DOHH2 (cell line): ENCODE measurements around the gene RNF32.

Source experiments
- EZH2phosphoT487 ChIP-seq: fragments of 200-600 bp; sonication (generic); IDR thresholded peaks from 2 replicates; pipeline ENCODE4 v1.6.1; 2017; ENCODE audit warnings: borderline replicate concordance, mild to moderate bottlenecking, antibody characterized with exemption, low read length, moderate library complexity, mixed read lengths
- TF ChIP-seq, protein P1 (sequence below): fragments of 200-600 bp; sonication (generic); IDR thresholded peaks from one replicate; pipeline ENCODE4 v1.5.1; 2014; ENCODE audit warnings: antibody characterized with exemption, mild to moderate bottlenecking, low read depth, low read length; ENCODE audit not compliant: poor library complexity, severe bottlenecking

DNA sequence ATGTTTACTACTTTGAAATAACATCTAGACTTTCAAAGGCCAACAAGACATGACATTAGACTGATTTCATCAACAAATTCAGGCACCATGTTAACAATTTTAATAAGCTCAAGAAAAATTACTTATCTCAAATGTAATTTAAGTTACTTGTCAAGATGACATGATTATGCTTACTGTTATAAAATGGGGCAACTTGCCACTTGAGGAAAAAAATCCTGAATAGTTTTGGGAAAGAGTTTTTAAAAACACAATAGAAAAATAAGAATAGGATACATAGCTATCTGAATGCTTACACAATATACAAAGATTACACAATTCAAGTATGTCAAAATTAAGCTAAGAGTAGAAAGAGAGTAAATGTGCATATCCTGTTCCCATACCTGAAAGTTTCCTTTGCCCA lies 85.4 kb downstream of the RNF32 start:
- TF ChIP-seq, protein P1, sequence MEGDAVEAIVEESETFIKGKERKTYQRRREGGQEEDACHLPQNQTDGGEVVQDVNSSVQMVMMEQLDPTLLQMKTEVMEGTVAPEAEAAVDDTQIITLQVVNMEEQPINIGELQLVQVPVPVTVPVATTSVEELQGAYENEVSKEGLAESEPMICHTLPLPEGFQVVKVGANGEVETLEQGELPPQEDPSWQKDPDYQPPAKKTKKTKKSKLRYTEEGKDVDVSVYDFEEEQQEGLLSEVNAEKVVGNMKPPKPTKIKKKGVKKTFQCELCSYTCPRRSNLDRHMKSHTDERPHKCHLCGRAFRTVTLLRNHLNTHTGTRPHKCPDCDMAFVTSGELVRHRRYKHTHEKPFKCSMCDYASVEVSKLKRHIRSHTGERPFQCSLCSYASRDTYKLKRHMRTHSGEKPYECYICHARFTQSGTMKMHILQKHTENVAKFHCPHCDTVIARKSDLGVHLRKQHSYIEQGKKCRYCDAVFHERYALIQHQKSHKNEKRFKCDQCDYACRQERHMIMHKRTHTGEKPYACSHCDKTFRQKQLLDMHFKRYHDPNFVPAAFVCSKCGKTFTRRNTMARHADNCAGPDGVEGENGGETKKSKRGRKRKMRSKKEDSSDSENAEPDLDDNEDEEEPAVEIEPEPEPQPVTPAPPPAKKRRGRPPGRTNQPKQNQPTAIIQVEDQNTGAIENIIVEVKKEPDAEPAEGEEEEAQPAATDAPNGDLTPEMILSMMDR: no peak
- TF ChIP-seq EZH2phosphoT487: no peak
